GM21576 (cell line): Measurements from ENCODE around the gene ZGPAT.
"Not testable (repeated sequence)": the region's sequence is repeated elsewhere in the genome, so short reads cannot be mapped to it uniquely, and the experiment has no call there.

Experiments used
- ATAC-seq: cut with Tn5 transposase; IDR thresholded peaks from one replicate; pipeline ENCODE4 v1.9.1; 2021; ENCODE audit warnings: mild to moderate bottlenecking, moderate library complexity; ENCODE audit not compliant: unreplicated experiment

The ZGPAT gene, protein sequence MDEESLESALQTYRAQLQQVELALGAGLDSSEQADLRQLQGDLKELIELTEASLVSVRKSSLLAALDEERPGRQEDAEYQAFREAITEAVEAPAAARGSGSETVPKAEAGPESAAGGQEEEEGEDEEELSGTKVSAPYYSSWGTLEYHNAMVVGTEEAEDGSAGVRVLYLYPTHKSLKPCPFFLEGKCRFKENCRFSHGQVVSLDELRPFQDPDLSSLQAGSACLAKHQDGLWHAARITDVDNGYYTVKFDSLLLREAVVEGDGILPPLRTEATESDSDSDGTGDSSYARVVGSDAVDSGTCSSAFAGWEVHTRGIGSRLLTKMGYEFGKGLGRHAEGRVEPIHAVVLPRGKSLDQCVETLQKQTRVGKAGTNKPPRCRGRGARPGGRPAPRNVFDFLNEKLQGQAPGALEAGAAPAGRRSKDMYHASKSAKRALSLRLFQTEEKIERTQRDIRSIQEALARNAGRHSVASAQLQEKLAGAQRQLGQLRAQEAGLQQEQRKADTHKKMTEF

DNA sequence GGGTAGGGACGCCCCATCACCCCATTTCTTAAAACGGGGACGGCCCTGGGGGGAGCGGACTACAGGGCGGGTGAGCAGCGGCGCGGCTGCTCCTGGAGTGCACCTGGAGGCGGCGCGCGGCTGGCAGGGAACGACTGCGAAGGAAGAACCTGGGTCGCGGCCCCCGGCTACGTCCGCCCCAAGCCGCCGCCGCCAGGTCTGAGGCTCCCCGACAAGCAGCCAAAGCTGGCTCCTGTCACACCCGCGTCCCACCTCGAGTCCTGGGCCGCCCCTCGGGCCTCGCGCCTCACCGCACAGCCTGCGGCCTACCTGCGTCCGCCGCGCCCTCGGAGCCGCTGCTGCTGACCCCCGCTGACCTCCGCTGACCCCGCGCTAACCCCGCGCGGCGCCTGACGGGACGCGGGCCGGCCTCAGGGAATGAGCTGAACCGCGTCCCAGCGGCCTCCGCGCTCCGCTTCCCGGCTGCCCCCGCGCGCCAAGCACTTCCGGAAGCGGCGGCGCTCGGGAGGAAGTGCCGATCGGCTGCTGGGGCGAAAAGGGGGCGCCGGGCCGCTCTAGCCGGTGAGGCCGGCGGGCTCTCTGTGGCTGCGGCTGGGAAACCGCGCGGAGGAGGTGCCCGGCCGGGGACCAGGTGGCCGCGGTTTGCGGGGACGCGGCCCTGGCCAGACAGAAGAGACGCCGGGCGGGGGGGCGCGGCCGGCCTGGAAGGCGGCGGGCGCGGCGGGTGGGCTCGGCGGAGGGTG is at the start of gene ZGPAT, which contains the start of gene ARFRP1:
Gene ZGPAT, plus strand, starts transcription at position 482 of the 743 bp plus-strand sequence. CDS start 542 bp downstream, outside the sequence.
Gene ARFRP1, minus strand, starts transcription at position 419 of the 743 bp plus-strand sequence. CDS start 885 bp downstream, outside the sequence.
- ATAC-seq, result peak; percentile 64

DNA sequence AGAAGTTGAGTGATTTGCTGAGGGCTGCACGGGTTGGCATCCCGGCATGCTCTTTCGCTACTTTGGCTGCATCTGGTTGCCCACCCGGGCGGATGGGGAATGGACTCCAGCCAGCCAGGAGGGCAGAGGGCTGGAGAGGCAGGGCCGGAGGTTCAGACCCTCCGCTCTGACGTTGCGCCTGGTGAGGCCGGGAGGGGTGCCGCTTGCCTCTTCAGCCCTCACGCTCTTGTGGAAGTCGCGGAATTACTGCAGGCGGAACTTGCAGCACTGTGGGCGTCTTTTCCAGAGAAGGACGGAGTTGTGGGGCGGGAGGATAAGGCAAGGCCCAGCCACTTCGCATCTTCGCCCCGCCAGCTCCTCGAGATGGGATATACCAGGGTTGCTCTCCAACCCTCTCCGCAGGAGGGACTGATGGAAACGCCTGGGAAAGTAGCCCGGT is 49.1 kb upstream of the ZGPAT start:
- no peak for ATAC-seq

DNA sequence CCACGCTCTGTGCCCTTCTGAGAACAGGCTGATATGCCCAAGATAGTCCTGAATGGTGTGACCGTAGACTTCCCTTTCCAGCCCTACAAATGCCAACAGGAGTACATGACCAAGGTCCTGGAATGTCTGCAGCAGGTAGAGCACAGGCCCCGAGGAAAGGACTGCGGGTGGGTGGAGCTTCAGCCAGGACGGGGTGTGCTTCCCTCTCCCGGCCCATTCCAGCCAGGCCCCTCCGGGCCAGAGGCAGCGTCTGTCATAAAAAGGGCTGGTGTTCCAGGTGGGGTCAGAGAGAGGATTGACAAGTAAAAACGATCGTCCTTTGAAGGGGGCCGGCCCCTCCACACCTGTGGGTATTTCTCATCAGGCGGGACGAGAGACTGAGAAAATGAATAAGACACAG is 48.5 kb upstream of the ZGPAT start:
- no peak for ATAC-seq

DNA sequence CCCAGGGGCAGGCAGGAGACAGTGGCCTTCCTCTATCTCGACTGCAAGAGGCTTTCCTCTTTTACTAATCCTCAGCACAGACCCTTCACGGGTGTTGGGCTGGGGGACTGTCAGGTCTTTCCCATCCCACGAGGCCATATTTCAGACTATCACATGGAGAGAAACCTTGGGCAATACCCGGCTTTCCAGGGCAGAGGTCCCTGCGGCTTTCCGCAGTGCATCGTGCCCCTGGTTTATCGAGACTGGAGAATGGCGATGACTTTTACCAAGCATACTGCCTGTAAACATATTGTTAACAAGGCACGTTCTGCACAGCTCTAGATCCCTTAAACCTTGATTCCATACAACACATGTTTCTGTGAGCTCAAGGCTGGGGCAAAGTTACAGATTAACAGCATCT is 47.7 kb upstream of the ZGPAT start:
- not testable (repeated sequence) for ATAC-seq

DNA sequence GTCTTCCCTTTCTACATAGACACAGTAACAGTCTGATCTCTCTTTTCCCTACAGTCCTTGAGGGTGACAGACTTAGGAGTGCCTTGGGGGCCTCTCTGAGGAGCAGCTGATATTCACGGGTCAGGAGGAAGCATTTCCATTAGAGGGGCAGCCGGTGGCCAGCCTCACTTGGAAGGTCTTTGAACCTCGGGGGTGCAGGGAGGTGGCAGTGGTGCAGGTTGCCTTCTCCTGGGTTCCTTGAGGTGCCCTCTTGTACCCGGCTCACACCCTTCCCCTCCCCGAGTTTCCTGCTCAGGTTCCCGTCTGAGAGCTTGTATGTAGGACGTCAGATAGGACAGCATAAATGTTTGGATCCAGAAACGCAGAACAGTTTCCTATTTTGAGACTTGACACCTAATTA is 47.2 kb upstream of the ZGPAT start:
- ATAC-seq, result no peak

DNA sequence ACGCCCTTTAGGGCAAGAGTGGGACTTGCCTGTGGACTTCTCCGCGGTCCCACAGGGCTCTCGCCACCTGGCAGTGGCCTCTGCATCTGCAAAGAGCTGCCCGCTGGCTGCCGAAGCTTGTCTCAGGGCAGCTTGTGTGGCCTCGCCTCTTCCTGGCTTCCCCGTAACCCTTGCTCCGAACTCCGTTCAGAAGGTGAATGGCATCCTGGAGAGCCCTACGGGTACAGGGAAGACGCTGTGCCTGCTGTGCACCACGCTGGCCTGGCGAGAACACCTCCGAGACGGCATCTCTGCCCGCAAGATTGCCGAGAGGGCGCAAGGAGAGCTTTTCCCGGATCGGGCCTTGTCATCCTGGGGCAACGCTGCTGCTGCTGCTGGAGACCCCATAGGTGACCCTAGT is 46.7 kb upstream of the ZGPAT start:
- no peak for ATAC-seq

DNA sequence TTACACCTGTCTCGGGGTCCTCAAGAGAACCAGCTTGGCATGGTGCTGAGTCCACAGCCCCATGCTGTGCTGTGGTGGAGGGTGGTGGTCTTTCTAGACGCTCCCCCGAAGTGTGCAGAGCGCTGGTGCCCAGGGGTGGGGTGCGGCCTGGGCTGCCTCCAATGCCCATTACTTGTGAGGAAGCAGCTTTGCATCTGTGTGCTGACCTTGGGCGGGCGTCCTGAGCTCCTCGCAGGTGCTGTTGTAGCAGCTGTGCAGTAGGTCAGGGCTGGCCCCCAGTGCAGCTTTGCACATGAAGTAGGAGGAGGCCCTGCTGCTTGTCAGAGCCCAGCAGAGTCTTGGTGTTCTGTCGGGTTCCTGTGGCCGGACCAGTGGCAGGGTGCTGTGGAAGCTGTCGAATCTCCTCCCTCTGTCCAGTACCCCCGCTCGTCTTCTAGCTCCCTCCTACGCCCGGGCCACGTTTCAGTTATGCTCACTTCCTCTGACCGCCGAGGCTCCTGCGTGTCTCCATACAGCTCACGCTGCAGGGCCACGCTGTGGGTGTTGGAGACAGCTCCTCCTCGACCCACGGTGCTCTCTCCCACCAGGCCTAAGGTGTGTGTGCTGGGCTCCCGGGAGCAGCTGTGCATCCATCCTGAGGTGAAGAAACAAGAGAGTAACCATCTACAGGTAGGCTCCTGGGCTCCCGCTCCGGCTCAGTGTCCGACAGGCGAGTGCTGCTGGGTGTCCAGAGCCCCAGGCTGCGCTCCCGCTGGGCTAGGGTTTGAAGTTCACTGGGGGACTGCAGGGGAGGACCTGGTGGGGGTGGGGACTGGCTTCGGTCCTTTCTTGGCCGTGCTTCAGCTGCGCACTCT is 45.7 kb upstream of the ZGPAT start:
- ATAC-seq, result no peak

DNA sequence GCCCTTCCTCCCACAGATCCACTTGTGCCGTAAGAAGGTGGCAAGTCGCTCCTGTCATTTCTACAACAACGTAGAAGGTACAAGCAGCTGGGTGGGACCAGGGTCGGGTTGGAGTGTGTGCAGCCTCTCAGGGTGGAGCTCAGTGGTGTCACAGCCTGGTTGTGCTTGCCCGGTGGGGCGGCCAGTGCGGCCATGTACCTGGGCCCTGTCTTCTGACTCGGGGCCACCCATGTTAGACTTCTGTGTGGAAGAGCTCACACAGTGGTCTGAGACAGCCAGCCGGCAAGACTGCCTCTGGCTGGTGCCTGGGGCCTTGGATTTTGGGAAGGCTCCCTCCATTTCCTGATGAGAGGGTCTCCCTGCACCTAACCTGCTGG is 45.0 kb upstream of the ZGPAT start:
- no peak for ATAC-seq

DNA sequence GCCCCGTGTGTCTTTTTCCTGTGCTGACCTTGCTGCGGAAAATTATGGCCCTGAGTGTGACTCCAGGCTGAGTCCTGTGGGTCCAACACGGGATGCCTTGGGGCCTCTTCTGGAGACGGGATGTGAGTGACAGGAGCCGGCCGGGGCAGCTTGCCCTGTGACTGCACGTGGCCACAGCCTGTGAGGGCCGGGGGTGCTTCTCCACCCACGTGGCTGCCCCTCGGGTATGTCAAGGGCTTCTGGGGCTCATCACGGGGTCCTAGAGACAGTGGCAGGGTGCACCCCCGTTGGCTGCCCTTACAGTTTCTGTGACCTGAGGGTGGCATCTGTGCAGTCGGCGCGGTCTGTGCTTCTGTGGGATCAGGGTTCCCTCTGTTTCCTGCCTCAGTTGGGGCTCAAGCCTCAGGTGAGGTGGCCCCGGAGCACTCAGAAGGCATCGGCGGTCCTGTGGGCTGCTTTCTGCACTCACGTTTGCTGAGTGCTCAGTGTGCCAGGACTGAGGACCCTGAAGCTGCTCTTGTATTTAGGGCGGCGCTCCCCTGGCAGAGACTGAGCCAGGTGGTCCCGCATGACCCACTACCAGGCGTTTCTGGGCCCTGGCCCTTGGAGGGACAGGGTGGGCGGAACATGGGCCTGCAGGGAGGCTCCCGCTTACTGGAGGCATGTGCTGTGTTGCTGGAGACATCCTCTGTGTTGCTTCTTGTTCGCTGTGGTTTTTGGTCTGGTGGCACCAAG is 44.3 kb upstream of the ZGPAT start:
- ATAC-seq, result no peak

DNA sequence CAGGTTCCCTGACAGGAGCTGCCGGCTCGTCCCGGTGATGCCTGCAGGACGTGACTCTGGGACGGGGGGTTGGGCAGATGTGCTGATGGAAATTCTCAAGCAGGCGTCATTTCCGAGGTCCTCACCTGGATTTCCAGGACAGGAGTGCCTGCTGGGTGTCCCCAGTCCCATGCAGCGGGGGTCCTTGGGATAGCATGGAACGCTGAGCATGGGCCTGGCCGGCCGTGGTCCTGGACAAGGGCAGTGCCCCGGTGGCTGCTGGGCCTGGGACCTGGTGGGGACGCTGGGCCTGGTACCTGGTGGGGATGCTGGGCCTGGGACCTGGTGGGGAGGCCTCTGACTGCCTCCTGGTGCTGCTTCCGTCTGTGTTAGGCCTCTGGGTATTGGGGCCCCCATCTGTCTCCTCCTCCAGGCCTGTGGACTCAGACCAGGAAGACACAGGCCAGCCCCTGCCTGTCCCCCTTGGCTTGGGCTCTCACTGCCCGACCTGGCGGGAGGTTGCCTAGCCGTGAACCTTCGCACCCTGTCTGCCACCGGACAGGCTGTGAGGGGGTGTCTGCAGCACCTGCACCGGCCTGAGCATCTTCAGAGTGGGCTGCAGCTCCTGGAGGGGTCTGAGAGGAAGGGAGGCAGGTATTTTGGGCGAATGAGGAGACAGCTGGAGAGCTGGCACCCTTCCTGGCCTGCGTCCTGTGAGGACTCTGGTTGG is 43.5 kb upstream of the ZGPAT start:
- no peak for ATAC-seq

DNA sequence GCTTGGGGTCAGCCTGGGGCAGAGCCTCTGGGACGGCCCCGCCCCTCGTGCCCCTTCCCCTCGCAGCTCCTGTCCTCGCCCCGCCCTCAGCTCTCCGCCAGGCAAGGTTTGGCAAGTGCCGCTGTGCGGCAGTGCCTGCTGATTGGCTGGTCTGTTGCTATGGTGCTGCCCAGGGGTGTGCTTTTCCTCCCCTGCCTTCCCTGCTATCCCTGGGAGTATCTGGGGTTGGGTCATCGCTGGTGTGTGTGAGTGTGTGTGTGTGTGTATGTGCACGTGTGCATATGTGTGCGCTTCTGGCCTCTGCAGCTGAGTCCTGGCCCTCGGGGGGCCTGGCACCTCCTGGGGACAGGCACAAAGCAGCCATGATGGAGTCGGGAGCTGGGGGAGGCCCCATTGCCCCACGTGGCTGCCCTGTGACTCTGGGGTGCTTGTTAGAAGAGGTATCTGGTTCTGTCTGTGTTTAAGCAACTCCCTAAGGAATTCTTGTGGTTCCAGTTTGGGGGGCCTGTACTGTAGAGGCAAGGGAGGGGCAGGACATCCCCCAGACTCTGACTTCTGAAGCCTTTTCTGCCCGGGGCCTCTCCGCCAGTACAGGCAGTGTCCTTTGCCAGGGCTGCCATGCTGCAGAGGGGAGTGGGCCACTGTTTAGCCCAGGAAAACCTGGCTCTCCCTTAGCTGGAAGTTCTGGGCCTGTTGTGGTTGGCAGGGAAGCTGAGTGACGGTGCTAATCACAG is 42.8 kb upstream of the ZGPAT start:
- no peak for ATAC-seq

DNA sequence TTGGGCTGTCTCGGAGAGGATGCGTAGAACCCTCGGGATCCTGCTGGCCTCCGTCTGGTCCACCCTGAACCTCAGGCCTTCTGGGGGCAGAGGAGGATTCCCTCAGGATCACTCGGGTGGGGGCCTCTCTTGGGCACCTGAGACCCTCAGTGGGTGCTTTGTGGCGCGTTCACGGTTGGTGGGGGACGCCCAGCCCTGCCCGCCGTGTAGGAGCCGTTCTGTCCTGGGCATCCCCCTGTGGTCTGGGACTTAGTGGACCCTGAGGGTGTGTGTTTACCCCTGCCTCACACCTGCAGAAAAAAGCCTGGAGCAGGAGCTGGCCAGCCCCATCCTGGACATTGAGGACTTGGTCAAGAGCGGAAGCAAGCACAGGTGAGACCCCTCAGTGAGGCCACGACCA is 42.1 kb upstream of the ZGPAT start:
- ATAC-seq, result no peak

DNA sequence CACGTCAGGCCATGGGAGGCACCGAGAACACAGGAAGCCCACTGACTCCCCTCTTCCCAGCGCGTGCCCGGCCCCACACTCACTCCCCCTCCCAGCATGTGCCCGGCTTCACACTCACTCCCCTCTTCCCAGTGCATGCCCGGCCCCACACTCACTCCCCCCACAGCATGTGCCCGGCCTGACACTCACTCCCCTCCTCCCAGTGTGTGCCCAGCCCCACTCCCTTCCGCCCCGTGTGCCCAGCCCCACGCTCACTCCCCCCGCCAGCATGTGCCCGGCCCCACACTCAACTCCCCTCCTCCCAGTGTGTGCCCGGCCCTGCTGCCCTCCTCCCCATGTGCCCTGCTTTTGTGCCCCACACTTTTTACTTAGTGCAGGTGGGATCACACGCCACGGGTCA is 40.0 kb upstream of the ZGPAT start:
- ATAC-seq, result no peak

DNA sequence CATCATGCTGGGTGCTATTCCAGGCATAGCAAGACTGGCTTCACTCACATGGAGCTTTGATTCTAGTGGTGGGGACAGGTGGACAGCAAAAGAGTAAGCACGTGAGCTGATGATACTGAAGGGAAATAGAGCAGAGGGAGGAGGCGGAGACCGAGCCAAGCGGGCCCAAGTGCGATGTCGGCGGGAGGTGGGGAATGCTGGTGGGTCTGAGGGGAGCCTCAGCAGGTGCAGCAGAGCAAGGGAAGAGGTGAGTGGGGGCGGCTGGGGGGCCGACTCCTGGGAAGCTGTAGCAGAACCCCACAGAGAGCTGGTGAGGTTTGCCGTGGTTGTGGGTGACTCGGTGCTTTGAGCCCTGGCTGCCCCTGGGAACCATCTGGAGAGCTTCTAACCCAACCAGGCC is 39.5 kb upstream of the ZGPAT start:
- no peak for ATAC-seq

DNA sequence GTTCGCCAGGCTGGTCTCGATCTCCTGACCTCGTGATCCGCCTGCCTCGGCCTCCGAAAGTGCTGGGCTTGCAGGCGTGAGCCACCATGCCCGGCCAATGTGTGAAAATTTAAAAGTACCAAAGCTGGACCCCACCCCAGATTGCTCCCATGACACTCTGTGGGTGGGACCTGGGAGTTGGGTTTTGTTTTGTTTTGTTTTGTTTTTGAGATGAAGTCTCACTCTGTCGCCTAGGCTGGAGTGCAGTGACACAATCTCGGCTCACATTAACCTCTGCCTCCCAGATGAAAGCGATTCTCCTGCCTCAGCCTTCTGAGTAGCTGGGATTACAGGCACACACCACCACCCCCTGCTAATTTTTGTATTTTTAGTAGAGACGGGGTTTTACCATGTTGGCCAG is 36.1 kb upstream of the ZGPAT start:
- not testable (repeated sequence) for ATAC-seq

DNA sequence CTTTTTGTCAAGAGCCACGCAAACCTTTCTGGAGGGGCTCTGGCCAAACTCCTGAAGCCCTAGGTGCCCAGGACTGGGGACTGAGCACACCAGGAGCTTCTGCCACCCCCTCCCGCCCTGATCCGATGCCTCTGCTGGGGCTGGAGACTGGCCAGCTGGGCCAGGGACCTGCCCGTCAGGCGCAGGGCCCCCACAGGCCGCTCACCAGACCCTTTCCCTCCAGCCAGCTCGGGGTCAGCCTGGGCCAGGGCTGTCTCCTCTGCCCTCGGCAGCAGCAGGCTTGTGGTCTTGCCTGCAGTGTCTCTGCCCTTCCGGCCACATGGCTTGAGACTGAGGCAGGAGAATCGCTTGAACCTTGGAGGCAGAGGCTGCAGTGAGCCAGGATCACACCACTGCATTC is 35.2 kb upstream of the ZGPAT start:
- no peak for ATAC-seq

DNA sequence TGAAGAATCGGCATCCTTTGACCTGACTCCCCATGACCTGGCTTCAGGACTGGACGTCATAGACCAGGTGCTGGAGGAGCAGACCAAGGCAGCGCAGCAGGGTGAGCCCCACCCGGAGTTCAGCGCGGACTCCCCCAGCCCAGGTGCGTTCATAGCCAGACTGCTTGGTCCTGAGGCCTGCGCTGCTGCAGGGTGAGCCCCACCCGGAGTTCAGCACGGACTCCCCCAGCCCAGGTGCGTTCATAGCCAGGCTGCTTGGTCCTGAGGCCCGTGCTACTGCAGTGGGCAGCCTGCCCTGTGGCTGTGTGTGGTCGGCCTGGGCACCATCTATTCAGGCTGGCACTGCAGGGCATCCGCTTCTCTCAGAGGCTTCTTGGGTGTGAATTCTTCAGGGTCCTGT is 33.9 kb upstream of the ZGPAT start:
- ATAC-seq, result no peak

DNA sequence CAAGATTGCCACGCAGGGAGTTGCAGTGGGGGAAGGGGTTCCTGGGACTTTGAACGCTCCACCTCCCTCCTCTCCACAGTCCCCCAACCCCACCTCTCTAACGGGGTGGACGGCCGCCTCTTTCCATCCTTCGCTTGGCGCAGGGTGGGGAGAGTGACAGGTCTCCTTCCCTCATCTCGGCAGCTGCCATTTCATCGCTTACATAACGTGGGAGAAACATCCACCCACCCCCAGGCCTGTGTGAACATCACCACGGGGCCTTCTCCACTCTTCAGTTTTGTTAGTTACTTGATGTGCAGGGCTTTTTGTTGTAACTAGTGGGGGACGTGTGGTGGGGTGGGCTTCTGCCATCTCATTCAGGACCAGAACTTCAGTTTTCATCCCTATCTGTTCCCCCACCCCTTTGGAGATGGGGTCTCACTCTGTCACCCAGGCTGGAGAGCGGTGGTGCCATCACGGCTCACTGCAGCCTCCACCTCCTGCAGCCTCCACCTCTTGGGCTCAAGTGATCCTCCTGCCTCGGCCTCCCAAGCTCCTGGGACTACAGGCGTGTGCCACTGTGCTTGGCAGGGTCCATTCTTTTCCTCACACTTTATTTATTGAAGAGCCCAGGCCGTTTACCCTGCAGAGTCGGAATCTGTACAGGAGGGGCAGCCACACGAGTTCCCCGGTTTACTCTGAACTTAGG is 32.0 kb upstream of the ZGPAT start:
- ATAC-seq, result no peak
